Endothelial cell of umbilical vein (primary cell): Measurements from ENCODE around the gene ECI1. TPM values are rescaled to one million over a fixed set of nuclear protein-coding genes. Genes with fewer than 3 reads are reported as not detected.

Source experiments
- BruUV-seq: library from RNA; stranded (reverse); fragments of 400-500 nt; replicated peaks from 2 replicates; lab custom pipeline; 2021; lab: Mats Ljungman, UMichigan
- CTCF ChIA-PET: fragments of 300-600, 350-600 bp; sonication (Branson Sonifier 250); formaldehyde crosslinking; loops from one replicate; lab custom pipeline; 2021; ENCODE audit warnings: antibody characterized with exemption, inconsistent platforms; lab: Charles Lee
- POLR2A ChIA-PET: fragments of 300-600, 350-600 bp; sonication (Branson Sonifier 250); formaldehyde crosslinking; loops from one replicate; lab custom pipeline; 2021; ENCODE audit warnings: antibody characterized with exemption, inconsistent platforms; lab: Charles Lee
- DNase-seq: peaks from one replicate; pipeline ENCODE4 v3.0.0-alpha.2; 2011; ENCODE audit warnings: low read depth, low spot score
- FAIRE-seq: peaks from 2 replicates; lab custom pipeline; 2011; peaks lifted over from hg19 to GRCh38; lab: Jason Lieb, UNC
- H2AFZ ChIP-seq: 2 replicates; pipeline ENCODE4 v1.6.0; 2012; ENCODE audit warnings: low read depth, low read length, control low read depth, inconsistent platforms
- H3K27ac ChIP-seq: 2 replicates; pipeline ENCODE4 v1.5.1; 2011; ENCODE audit warnings: low read depth, mild to moderate bottlenecking, control low read depth, low read length, moderate library complexity; ENCODE audit not compliant: insufficient read depth
- H3K27me3 ChIP-seq, 2 experiments: 2 replicates each; pipeline versions ENCODE4 v1.6.0 to v1.6.1; 2011; ENCODE audit warnings: low read length in 2 of 2, mixed read lengths in 1 of 2; ENCODE audit not compliant: control insufficient read depth in 2 of 2, insufficient read depth in 2 of 2
- H3K36me3 ChIP-seq, 2 experiments: 2 replicates in 1 of 2; 3 replicates in 1 of 2; pipeline ENCODE4 v1.5.1; 2011; ENCODE audit warnings: low read length in 2 of 2, mild to moderate bottlenecking in 1 of 2, moderate library complexity in 1 of 2; ENCODE audit not compliant: control insufficient read depth in 2 of 2, insufficient read depth in 2 of 2; ENCODE audit errors: extremely low read depth in 1 of 2
- H3K4me1 ChIP-seq: 3 replicates; pipeline ENCODE4 v1.5.1; 2011; ENCODE audit warnings: mild to moderate bottlenecking, low read length; ENCODE audit not compliant: control insufficient read depth, insufficient read depth; ENCODE audit errors: extremely low read depth
- H3K4me2 ChIP-seq: 2 replicates; pipeline ENCODE4 v1.6.1; 2011; ENCODE audit warnings: low read length, control low read depth, mixed read lengths; ENCODE audit not compliant: insufficient read depth
- H3K4me3 ChIP-seq, 3 experiments: fragments of 200-600 bp in 1 of 3; sonication (generic), shearing (Covaris generic) in 1 of 3; replicated peaks in 1 of 3; 2 replicates each; pipeline ENCODE4 v1.5.1; 2011 to 2016; ENCODE audit warnings: control low read depth in 3 of 3, low read length in 3 of 3, mild to moderate bottlenecking in 2 of 3, inconsistent platforms in 1 of 3, low read depth in 1 of 3, moderate library complexity in 1 of 3; ENCODE audit not compliant: insufficient read depth in 1 of 3
- H3K79me2 ChIP-seq: 2 replicates; pipeline ENCODE4 v1.6.0; 2012; ENCODE audit warnings: low read length, inconsistent platforms; ENCODE audit not compliant: control insufficient read depth, insufficient read depth
- H3K9ac ChIP-seq: replicated peaks from 2 replicates; pipeline ENCODE3; 2011; ENCODE audit warnings: low read length, control low read depth; ENCODE audit not compliant: insufficient read depth; ENCODE audit errors: extremely low read depth
- H3K9me1 ChIP-seq: replicated peaks from 3 replicates; pipeline ENCODE4 v1.6.0; 2011; ENCODE audit warnings: mild to moderate bottlenecking, low read length; ENCODE audit not compliant: control insufficient read depth, insufficient read depth; ENCODE audit errors: extremely low read depth
- H3K9me3 ChIP-seq: replicated peaks from 2 replicates; pipeline ENCODE4 v1.5.1; 2012; ENCODE audit warnings: low read length, inconsistent platforms; ENCODE audit not compliant: control insufficient read depth, insufficient read depth
- H4K20me1 ChIP-seq: replicated peaks from 2 replicates; pipeline ENCODE3; 2011; ENCODE audit warnings: mild to moderate bottlenecking, low read length; ENCODE audit not compliant: control insufficient read depth, insufficient read depth; ENCODE audit errors: extremely low read depth
- CTCF ChIP-seq, 2 donors: IDR thresholded peaks; 1 replicate in 1 of 2; 2 replicates in 1 of 2; pipeline ENCODE4 v1.5.1; 2011; ENCODE audit warnings: low read length in 2 of 2, mild to moderate bottlenecking in 2 of 2, moderate library complexity in 2 of 2, control low read depth in 1 of 2, inconsistent platforms in 1 of 2, low read depth in 1 of 2; ENCODE audit not compliant: insufficient read depth in 1 of 2; ENCODE audit errors: extremely low read depth in 1 of 2
- EZH2 ChIP-seq: IDR thresholded peaks from 2 replicates; pipeline ENCODE4 v1.6.1; 2012; ENCODE audit warnings: borderline replicate concordance, low read depth, mild to moderate bottlenecking, moderate library complexity, low read length, inconsistent platforms; ENCODE audit not compliant: severe bottlenecking
- FOS ChIP-seq: IDR thresholded peaks from 2 replicates; pipeline ENCODE4 v1.6.1; 2011; ENCODE audit warnings: mild to moderate bottlenecking, low read length, moderate library complexity, borderline replicate concordance; ENCODE audit not compliant: insufficient read depth
- GATA2 ChIP-seq: IDR thresholded peaks from 2 replicates; pipeline ENCODE4 v1.7.0; 2011; ENCODE audit warnings: low read depth, mild to moderate bottlenecking, moderate library complexity, mixed read lengths, low read length; ENCODE audit not compliant: insufficient read length, insufficient read depth
- JUN ChIP-seq: IDR thresholded peaks from 2 replicates; pipeline ENCODE4 v1.6.1; 2011; ENCODE audit warnings: borderline replicate concordance, low read depth; ENCODE audit not compliant: insufficient read length, insufficient read depth
- MAX ChIP-seq: IDR thresholded peaks from 2 replicates; pipeline ENCODE4 v1.6.1; 2011; ENCODE audit not compliant: insufficient read depth, insufficient read length
- MYC ChIP-seq: IDR thresholded peaks from one replicate; pipeline ENCODE4 v1.6.1; 2011; ENCODE audit warnings: mild to moderate bottlenecking, low read depth, low read length
- POLR2A ChIP-seq: IDR thresholded peaks from 2 replicates; pipeline ENCODE4 v1.6.1; 2012; ENCODE audit warnings: low read depth, mild to moderate bottlenecking, control low read depth, low read length
- POLR2AphosphoS5 ChIP-seq: IDR thresholded peaks from 2 replicates; pipeline ENCODE4 v1.6.1; 2012; ENCODE audit warnings: low read depth, mild to moderate bottlenecking, control low read depth, low read length, moderate library complexity; ENCODE audit not compliant: insufficient read depth
- dilution Hi-C: fragments of 300-500 bp; cut with MboI; formaldehyde crosslinking; loops from one replicate; pipeline ENCODE4 v1.15.0; 2019; ENCODE audit warnings: low sequenced_read_pairs; ENCODE audit not compliant: extremely low pct_ligation_motif_present
- intact Hi-C: fragments of 100-400 bp; cut with micrococcal nuclease; formaldehyde crosslinking; loops from one replicate; pipeline ENCODE4 v1.10.0; 2022
- polyA plus RNA-seq, 4 experiments: library from polyadenylated mRNA; depleted of rRNA in 3 of 4; stranded (reverse) in 3 of 4; unstranded in 1 of 4; fragments of >200 nt; gene quantifications; 2 replicates each; pipeline versions ENCODE4 v1.2.1 to v1.2.3, GENCODE V29; 2011 to 2012; ENCODE audit warnings: missing spikeins in 1 of 4
- total RNA-seq: library from RNA; stranded (reverse); gene quantifications from 2 replicates; pipeline ENCODE4 v1.2.3, GENCODE V29; 2021

The ECI1 gene
- total and polyA plus RNA-seq, 2 donors (not counting 3 experiments of a cell fraction or from before 2014, with no cell fraction given), result 43.6 to 48.3 TPM

- Histone ChIP-seq H3K27ac (no peak overlapping the region), H3K4me2 (no peak overlapping the region)
Measured at GRCh38 chr16:2226918-2227317, 24.5 kb downstream of the ECI1 start.

More at GRCh38 chr16:2226918-2227317, 24.5 kb downstream of the ECI1 start:
- Histone ChIP-seq H2AFZ (no peak overlapping the region), H3K36me3 (peaks cover 4 to 20% of the 10 kb centered on the region in 2 experiments), H3K79me2 (peaks cover 36% of the 10 kb centered on the region), H3K4me1 (peaks cover 7% of the 10 kb centered on the region), H3K9me1 (no peaks in the 10 kb centered on the region), H3K9ac (no peak overlapping the region), H3K9me3 (no peaks in the 10 kb centered on the region), H4K20me1 (no peaks in the 10 kb centered on the region), H3K4me3 (no peak overlapping the region), H3K27me3 (no peaks in the 10 kb centered on the region)
- dilution Hi-C loops, result no loop called here
- CTCF ChIA-PET, result interaction anchor here (2.5 kb wide), 1 partner anchor 24 kb away, joined by 7 read pairs; the partner anchor contains the start of gene ECI1
- no peak for TF ChIP-seq JUN
- no peak for TF ChIP-seq EZH2
- no peak for TF ChIP-seq CTCF (IDR thresholded peaks at IDR 0.05; ENCODE audit: extremely low read depth in 1 of 2, insufficient read depth in 1 of 2, low read depth in 1 of 2, low read length in 2 of 2)
- no peak for TF ChIP-seq MYC
- no peak for TF ChIP-seq MAX
- TF ChIP-seq FOS, result no peak
- TF ChIP-seq POLR2AphosphoS5, result no peak
- TF ChIP-seq GATA2, result no peak
- no peak for TF ChIP-seq POLR2A
- intact Hi-C loops, result no loop called here
- BruUV-seq, result no TSS peak
- DNase-seq (no peak), FAIRE-seq (no peak)
- POLR2A ChIA-PET, result no interaction called here
